WTC11 (cell line): ENCODE measurements around the gene IFIH1.

ENCODE experiments used
- ARID4B ChIP-seq: sonication (generic); formaldehyde crosslinking; IDR thresholded peaks from 2 replicates; pipeline ENCODE4 v1.8.0; 2023; ENCODE audit warnings: missing genetic modification reagents, mild to moderate bottlenecking, borderline replicate concordance
- E2F4 ChIP-seq: sonication (generic); formaldehyde crosslinking; IDR thresholded peaks from 2 replicates; pipeline ENCODE4 v1.8.1; 2022; ENCODE audit warnings: low read depth, mild to moderate bottlenecking, moderate library complexity, missing genetic modification reagents, borderline replicate concordance
- HMGA2 ChIP-seq: fragments of 250-450 bp; sonication (Bioruptor Pico); IDR thresholded peaks from 2 replicates; pipeline ENCODE4 v1.4.0; 2021; ENCODE audit warnings: mild to moderate bottlenecking, moderate library complexity
- JUN ChIP-seq: sonication (generic); formaldehyde crosslinking; IDR thresholded peaks from 2 replicates; pipeline ENCODE4 v1.8.0; 2023; ENCODE audit warnings: mild to moderate bottlenecking, missing genetic modification reagents
- MAX ChIP-seq: sonication (generic); formaldehyde crosslinking; IDR thresholded peaks from 2 replicates; pipeline ENCODE4 v1.8.0; 2022; ENCODE audit warnings: mild to moderate bottlenecking, missing genetic modification reagents
- RORB ChIP-seq: fragments of 250-450 bp; sonication (Bioruptor Pico); IDR thresholded peaks from 2 replicates; pipeline ENCODE4 v1.9.0; 2021; ENCODE audit warnings: mild to moderate bottlenecking
- SMAD3 ChIP-seq: sonication (generic); formaldehyde crosslinking; IDR thresholded peaks from 2 replicates; pipeline ENCODE4 v1.8.0; 2022; ENCODE audit warnings: missing genetic modification reagents, mild to moderate bottlenecking, borderline replicate concordance
- TF ChIP-seq, protein P1 (sequence below): sonication (generic); formaldehyde crosslinking; IDR thresholded peaks from 2 replicates; pipeline ENCODE4 v1.8.0; 2022; ENCODE audit warnings: mild to moderate bottlenecking, missing genetic modification reagents
- TF ChIP-seq, protein P2 (sequence below): fragments of 200-600 bp; IDR thresholded peaks from 2 replicates; pipeline ENCODE4 v1.8.0; 2022; ENCODE audit warnings: antibody characterized with exemption

GRCh38 chr2:162267996-162268395 lies 50.5 kb downstream of the IFIH1 start:
- no peak for TF ChIP-seq E2F4 (CRISPR knock-in tag)
- TF ChIP-seq MAX (CRISPR knock-in tag): no peak
- no peak for TF ChIP-seq SMAD3
- TF ChIP-seq, protein P1, sequence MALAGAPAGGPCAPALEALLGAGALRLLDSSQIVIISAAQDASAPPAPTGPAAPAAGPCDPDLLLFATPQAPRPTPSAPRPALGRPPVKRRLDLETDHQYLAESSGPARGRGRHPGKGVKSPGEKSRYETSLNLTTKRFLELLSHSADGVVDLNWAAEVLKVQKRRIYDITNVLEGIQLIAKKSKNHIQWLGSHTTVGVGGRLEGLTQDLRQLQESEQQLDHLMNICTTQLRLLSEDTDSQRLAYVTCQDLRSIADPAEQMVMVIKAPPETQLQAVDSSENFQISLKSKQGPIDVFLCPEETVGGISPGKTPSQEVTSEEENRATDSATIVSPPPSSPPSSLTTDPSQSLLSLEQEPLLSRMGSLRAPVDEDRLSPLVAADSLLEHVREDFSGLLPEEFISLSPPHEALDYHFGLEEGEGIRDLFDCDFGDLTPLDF: no peak
- TF ChIP-seq, protein P2, sequence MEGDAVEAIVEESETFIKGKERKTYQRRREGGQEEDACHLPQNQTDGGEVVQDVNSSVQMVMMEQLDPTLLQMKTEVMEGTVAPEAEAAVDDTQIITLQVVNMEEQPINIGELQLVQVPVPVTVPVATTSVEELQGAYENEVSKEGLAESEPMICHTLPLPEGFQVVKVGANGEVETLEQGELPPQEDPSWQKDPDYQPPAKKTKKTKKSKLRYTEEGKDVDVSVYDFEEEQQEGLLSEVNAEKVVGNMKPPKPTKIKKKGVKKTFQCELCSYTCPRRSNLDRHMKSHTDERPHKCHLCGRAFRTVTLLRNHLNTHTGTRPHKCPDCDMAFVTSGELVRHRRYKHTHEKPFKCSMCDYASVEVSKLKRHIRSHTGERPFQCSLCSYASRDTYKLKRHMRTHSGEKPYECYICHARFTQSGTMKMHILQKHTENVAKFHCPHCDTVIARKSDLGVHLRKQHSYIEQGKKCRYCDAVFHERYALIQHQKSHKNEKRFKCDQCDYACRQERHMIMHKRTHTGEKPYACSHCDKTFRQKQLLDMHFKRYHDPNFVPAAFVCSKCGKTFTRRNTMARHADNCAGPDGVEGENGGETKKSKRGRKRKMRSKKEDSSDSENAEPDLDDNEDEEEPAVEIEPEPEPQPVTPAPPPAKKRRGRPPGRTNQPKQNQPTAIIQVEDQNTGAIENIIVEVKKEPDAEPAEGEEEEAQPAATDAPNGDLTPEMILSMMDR: no peak
- no peak for TF ChIP-seq JUN (CRISPR knock-in tag)
- TF ChIP-seq HMGA2 (CRISPR knock-in tag): no peak
- no peak for TF ChIP-seq RORB (CRISPR knock-in tag)
- no peak for TF ChIP-seq ARID4B
